Neural cell (in vitro differentiated cells): Measurements from ENCODE around the gene RABGAP1L.
"Not testable (repeated sequence)": the region's sequence is repeated elsewhere in the genome, so short reads cannot be mapped to it uniquely, and the experiment has no call there.

Source experiments
- EP300 ChIP-seq: fragments of 450-650 bp; conservative IDR thresholded peaks from 2 replicates; pipeline ENCODE4 v1.6.1; 2014; ENCODE audit warnings: antibody characterized with exemption, mild to moderate bottlenecking, moderate library complexity; ENCODE audit not compliant: poor library complexity, severe bottlenecking
- TF ChIP-seq, protein P1 (sequence below): fragments of 450-650 bp; IDR thresholded peaks from 2 replicates; pipeline ENCODE4 v1.5.1; 2014; ENCODE audit warnings: antibody characterized with exemption, mild to moderate bottlenecking, moderate library complexity; ENCODE audit not compliant: poor library complexity, severe bottlenecking

DNA sequence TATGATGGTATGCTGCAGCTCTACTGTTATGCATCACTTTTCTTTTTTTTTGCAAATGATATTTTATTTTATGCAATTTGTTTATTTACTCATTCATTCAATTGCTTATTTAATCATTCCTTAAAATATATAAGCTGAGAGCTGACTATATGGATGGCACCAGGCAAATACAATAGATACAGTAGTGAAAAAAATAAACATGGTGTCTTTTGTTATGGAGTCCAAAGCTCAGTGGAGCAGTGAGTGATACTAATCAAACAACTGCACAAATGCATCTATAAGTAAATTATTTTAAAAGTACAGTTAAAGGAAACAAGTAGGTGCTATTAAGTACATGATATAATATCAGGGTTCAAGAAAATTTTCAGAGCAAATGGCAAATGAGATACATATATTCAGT lies 534.2 kb downstream of the RABGAP1L start:
- TF ChIP-seq, protein P1, sequence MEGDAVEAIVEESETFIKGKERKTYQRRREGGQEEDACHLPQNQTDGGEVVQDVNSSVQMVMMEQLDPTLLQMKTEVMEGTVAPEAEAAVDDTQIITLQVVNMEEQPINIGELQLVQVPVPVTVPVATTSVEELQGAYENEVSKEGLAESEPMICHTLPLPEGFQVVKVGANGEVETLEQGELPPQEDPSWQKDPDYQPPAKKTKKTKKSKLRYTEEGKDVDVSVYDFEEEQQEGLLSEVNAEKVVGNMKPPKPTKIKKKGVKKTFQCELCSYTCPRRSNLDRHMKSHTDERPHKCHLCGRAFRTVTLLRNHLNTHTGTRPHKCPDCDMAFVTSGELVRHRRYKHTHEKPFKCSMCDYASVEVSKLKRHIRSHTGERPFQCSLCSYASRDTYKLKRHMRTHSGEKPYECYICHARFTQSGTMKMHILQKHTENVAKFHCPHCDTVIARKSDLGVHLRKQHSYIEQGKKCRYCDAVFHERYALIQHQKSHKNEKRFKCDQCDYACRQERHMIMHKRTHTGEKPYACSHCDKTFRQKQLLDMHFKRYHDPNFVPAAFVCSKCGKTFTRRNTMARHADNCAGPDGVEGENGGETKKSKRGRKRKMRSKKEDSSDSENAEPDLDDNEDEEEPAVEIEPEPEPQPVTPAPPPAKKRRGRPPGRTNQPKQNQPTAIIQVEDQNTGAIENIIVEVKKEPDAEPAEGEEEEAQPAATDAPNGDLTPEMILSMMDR = not testable (repeated sequence)
- not testable (repeated sequence) for TF ChIP-seq EP300
